HG03060 (cell line): ENCODE data around the gene SF3B2.
"Not testable (repeated sequence)": the region's sequence is repeated elsewhere in the genome, so short reads cannot be mapped to it uniquely, and the experiment has no call there.

Source experiments
- ATAC-seq: cut with Tn5 transposase; IDR thresholded peaks from one replicate; pipeline ENCODE4 v1.9.1; 2021; ENCODE audit warnings: low read depth, moderate number of reproducible peaks; ENCODE audit not compliant: unreplicated experiment

SF3B2 gene

GRCh38 chr11:66051766-66052663 is at the start of gene SF3B2:
SF3B2 (plus strand) TSS chr11:66052364; CDS start chr11:66052385, 21 bp downstream.
- peak; percentile 79 for ATAC-seq

- ATAC-seq, result peak; percentile 25
Measured at GRCh38 chr11:66002648-66003225, 49.4 kb upstream of the SF3B2 start.

- ATAC-seq, result no peak
Measured at GRCh38 chr11:66003291-66003690, 48.9 kb upstream of the SF3B2 start.

- no peak for ATAC-seq
Measured at GRCh38 chr11:66004186-66004585, 48.0 kb upstream of the SF3B2 start.

- no peak for ATAC-seq
Measured at GRCh38 chr11:66006134-66006890, 45.9 kb upstream of the SF3B2 start.

GRCh38 chr11:66006891-66007176 is 45.3 kb upstream of the SF3B2 start:
- no peak for ATAC-seq

- no peak for ATAC-seq
Measured at GRCh38 chr11:66007201-66007634, 44.9 kb upstream of the SF3B2 start.

GRCh38 chr11:66008095-66008467 is 44.1 kb upstream of the SF3B2 start:
- no peak for ATAC-seq

GRCh38 chr11:66008468-66009101 is 43.6 kb upstream of the SF3B2 start:
- ATAC-seq, result no peak

- ATAC-seq, result not testable (repeated sequence)
Measured at GRCh38 chr11:66010036-66010435, 42.1 kb upstream of the SF3B2 start.

- ATAC-seq, result no peak
Measured at GRCh38 chr11:66011239-66011784, 40.9 kb upstream of the SF3B2 start.

- no peak for ATAC-seq
Measured at GRCh38 chr11:66011785-66012303, 40.3 kb upstream of the SF3B2 start, which contains the start of gene CST6. CST6 (plus strand) TSS chr11:66012008; CDS start chr11:66012045, 37 bp downstream.

GRCh38 chr11:66012371-66012945 is 39.7 kb upstream of the SF3B2 start:
- ATAC-seq, result no peak

GRCh38 chr11:66012946-66013761 is 39.0 kb upstream of the SF3B2 start:
- no peak for ATAC-seq

- ATAC-seq, result no peak
Measured at GRCh38 chr11:66013762-66014100, 38.4 kb upstream of the SF3B2 start.

GRCh38 chr11:66014804-66015453 is 37.2 kb upstream of the SF3B2 start:
- ATAC-seq, result no peak

- ATAC-seq, result no peak
Measured at GRCh38 chr11:66015454-66015881, 36.7 kb upstream of the SF3B2 start.

GRCh38 chr11:66015936-66016792 is 36.0 kb upstream of the SF3B2 start:
- no peak for ATAC-seq
